Measurements from ENCODE around the gene TDRD3. TPM values are rescaled to one million over a fixed set of nuclear protein-coding genes. Genes with fewer than 3 reads are reported as not detected.
"Not testable (repeated sequence)": the region's sequence is repeated elsewhere in the genome, so short reads cannot be mapped to it uniquely, and the experiment has no call there.

The TDRD3 gene
- polyA plus RNA-seq, 3 donors: 30.8 to 36.7 (median 35.7) TPM

DNA sequence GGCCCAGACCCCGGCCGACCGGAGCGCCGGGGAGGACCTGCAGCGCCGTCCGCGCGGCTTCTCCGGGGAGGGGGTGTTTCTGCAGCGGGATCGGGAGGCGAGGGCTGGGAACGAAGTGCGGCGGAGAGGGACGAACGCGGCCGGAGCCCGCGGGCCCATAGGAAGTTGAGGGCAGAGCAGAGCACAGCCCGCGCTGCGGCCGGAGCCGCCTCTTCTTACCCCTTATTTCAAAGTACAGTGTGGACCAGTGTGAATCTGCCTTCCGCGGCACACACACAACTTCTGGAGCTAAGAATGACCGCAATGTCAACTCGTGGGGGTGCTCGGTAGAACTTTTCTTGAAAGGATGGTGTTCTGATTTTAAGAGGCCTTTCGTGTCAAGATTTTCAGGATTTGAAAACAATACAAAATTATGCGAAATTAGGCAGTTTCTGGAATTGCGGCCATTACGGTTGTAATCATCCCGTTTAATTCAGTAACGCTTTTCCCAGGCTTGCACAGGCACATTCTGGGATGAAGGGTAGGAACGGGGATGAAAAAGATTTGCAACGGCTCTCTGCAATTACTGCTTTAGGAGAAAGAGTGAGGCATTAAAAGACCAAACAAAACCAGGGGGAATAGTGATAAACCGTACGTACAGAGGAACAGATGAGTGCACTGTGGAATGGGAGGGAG is 821 bp downstream of the TDRD3 start:
- DNase-seq: peak; percentile 49

DNA sequence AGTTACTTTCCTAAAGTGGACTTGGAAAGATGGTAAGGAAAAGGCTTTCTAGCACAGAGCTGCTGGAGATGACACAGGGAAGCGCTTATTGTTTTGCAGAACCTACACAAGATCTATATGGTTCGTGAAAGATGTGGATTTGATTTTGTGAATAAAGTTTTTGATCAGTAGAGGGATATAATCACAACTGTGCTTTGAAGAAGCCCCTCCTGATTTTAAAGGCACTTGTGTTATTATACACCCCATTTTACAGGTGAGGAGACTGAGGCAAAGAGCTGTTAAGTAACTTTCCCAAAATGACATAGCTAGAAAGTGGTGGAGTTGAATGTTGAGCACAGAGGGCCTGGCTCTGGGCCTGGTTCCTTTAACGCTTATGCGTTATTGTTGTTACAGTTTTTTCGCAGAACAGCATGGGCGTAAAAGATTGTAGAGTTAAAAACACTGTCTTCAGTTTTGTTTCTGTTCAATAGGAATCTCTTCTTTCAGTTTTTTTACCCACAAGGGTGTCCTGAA is 1.4 kb downstream of the TDRD3 start:
- DNase-seq: peak; percentile 12

DNA sequence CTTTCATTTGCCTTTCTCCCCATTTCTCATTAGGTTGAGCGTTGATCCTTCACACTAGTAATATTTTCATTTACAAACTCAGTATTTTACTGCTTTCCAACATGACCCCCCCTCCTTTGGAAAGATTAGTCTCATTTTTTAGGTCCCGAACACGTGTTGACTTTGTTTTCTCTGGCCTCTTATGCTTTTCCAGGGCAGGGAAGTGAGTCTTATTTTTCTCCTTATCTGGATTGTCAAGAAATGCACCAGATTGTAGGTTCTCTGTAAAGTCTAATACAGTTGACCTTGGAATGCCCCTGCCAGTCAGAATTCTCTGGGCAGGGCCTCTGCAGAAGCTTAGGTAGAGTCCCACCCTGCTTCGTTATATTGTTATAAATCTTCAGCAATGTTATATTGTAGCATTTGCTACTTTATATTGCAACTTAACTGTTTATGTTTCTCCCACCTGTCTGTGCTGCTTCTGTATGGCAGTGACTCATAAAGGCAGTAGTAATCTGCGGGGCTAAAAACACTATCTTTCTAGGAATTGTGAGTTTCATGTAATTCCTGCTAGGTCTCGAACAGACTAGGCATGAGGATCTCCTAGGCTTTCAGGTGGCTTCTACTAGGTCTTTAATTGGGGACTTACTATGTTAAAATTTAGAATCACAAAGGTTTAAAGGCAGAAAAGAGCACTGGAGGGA is 2.0 kb downstream of the TDRD3 start:
- DNase-seq: peak; percentile 27

DNA sequence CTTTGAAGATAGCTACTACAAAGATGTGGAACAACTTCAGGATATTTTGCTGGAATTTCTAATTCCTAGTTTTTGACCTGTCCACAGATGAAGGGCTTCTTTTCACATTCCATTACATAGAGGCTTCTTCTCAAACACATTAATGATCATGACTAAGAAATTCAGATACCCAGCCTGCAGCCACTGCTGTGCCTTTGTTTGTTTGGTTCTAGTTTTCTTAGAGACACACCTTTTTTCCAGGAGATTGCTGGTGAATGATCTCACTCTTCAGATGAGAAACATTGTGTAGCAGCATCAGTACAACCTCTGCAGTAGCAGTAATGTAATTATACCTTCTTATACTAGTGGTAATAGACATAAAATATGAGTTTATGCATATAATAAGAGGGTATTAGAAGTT is 5.0 kb downstream of the TDRD3 start:
- no peak for DNase-seq

DNA sequence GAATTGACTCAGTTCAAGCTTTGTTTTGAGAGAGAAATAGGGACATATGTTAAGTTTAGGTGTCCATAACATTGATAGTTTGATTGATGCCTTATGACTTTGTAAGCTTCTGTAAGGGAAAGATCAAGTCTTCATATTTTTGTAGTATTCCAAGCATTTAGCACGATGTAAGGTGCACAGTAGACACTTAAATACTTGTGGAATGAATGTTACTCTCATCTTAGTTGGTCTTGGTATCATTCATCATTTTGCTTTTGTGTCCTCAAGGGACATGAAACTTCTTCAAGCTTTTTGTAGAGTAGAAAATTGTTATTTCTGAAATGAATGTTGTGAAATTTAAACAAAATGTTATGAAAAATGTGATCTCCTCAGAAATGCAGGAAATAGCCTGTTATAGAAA is 10.1 kb downstream of the TDRD3 start:
- no peak for DNase-seq

DNA sequence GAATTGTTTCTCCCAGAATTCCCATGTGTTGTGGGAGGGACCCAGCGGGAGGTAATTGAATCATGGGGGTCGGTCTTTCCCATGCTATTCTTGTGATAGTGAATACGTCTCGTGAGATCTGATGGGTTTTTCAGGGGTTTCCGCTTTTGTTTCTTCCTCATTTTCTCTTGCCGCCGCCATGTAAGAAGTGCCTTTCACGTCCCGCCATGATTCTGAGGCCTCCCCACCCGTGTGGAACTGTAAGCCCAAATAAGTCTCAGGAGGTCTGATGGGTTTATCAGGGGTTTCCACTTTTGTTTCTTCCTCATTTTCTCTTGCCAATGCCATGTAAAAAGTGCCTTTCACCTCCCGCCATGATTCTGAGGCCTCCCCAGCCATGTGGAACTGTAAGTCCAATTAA is 10.8 kb downstream of the TDRD3 start:
- DNase-seq: not testable (repeated sequence)

DNA sequence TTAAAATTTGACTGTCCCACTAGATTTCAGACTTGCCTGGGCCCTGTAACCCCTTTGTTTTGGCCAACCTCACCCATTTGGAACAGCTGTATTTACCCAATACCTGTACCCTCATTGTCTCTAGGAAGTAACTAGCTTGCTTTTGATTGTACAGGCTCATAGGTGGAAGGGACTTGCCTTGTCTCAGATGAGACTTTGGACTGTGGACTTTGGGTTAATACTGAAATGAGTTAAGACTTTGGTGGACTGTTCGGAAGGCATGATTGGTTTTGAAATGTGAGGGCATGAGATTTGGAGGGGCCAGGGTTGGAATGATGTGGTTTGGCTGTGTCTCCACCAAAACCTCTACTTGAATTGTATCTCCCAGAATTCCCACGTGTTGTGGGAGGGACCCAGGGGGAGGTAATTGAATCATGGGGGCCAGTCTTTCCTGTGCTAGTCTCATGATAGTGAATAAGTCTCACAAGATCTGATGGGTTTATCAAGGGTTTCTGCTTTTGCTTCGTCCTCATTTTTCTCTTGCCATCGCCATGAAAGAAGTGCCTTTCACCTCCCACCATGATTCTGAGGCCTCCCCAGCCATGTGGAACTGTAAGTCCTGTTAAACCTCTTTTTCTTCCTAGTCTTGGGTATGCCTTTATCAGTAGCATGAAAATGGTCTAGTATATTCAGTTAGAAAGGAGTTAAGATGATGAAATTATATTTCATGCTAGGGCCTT is 12.7 kb downstream of the TDRD3 start:
- DNase-seq: not testable (repeated sequence)

DNA sequence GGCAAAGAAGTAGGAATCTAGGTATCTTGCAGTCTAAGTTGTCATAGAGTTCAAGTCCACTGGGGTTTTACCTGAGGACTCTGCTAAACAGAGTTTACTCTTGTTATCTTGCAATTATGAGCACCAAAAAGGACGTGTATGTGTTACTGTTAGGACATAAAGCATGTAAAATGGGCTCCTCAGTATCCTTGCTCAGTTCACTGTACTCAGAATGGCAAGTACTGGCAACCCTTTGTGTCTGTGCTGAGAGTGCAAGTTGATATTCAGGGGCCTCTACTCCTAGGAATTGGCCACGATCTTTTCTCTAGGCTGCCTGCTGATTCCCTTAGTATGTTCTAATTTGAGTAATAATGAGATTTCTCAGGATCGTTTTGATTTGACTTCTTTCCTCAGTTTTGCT is 13.3 kb downstream of the TDRD3 start:
- no peak for DNase-seq

DNA sequence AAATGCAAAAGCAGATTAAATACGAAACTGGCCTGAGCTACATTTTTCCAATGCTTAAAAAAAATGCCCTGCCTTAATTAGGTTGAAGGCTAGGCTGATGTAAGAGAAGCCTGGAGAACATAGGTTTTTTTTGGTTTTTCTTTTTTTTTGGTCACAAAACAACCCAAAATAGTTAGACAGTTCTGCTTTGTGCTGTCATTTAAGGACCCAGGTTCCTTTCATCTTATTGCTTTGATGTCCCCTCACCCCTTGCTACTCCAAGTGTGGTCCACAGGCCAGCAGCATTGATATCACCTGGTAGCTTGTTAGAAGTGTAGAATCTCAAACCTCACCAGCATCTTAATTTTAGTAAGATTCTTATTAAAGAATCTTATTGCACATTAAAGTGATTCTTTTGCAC is 14.4 kb downstream of the TDRD3 start:
- no peak for DNase-seq

DNA sequence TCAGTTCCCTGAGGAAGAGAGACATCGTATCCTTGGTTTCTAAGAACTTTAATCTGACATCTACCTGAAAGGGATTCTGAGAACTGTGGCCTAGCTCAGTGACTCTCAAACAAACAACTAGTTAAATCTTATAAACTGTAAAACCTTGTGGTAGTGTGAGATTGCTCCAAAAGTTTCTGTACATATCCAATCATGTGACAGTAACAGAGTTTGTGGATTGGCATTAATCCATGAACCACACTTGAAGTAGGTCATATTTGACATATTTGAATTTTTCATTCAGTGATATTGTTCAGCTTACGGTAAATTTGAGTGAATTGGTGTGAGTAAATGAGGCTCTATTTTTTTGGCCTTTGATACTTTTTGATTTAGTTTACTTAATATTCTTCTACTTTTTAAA is 15.0 kb downstream of the TDRD3 start:
- no peak for DNase-seq

DNA sequence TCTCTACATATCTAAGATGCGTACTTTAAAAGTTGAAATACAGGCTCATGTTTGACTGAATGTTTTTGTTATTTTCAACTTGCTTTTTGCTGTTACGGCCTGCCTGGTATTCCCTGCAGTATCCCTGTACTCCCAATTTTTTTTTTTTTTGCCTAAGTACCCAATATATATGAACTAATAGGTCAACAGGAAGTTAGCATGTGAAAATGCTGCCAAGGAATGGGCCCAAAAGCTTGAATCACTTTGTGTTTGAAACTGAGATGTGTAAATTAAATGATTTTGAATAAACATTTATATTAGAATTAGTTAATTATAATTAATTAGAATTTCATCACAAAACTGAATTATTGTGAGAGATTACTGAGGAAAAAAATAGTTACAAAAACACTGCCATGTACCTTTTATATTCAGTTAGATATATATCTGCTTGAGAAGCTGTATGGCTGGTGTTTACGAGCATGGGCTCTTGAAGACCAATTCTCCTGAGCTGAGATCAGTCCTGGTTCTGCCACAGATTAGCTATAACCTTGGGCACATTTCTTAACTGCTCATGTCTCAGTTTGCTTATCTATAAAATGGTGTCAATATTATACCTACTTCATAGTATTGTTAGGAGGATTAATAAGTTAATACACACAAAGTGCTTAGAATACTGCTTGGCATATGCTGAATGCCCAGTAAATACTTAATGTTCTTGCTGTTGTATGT is 16.0 kb downstream of the TDRD3 start:
- DNase-seq: no peak

DNA sequence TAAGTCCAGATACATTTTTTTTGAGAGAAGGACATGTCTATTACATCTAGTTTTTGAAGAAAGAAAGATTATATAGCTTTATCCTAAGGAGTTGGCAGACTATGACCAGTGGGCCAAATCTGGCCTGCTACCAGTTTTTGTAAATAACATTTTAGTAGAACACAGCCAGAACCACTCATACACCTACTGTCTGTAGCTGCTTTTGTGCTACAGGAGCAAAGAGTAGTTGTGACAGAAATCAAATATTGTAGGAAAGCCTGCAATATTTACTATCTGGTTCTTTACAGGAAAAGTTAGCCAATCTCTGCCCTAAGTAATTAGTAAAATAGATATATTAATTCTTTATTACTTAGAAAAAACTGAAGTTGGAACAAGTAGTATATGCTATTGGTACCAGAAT is 17.2 kb downstream of the TDRD3 start:
- DNase-seq: no peak

DNA sequence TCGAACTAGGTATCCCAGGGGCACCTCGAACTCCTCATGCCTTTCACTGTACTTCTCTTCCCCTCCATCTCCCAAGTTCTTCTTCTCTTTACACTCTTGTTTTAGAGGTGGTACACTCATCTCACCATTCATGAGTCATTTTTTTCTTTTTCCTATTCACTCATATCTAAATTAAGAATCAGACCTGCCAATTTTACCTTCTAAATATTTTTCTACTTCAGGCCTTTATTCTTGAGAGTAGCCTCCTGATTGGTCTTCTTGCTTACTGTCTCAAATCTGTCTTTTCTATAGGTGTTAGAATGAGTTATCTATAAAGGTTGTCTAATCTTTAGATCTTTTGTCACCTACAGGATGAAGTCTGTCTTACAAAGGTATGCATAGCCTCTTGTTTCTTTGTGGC is 20.7 kb downstream of the TDRD3 start:
- no peak for DNase-seq

DNA sequence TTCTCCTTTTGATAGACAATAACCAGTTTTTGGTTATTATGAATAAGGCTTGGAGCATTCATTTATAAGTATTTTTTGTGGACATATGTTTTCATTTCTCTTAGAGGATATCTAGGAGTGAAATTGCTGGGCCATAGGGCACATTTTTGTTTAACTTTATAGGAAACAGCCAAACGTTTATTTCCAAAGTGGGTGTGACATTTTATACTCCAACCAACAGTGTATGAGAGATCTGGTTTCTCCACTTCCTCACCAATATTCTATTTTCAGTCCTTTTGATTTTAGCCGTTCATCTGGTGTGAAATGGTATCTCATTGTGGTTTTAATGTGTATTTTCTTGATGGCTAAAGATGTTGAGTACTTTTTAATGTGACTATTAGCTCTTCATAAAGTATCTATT is 21.9 kb downstream of the TDRD3 start:
- no peak for DNase-seq

DNA sequence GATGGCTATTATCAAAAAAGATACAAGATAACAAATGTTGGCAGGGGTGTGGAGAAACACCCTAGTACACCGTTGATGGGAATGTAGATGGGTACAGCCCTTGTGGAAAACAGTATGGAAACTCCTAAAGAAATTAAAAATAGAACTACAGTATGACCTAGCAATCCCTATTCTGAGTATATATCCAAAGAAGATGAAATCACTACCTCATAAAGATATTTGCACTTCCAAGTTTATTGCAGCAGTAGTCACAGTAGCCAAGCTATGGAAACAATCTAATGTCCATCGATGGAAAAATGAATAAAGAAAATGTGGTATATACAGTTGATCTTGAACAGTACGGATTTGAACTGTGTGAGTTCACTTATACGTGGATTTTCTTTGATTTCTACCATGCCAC is 28.3 kb downstream of the TDRD3 start:
- DNase-seq: no peak

DNA sequence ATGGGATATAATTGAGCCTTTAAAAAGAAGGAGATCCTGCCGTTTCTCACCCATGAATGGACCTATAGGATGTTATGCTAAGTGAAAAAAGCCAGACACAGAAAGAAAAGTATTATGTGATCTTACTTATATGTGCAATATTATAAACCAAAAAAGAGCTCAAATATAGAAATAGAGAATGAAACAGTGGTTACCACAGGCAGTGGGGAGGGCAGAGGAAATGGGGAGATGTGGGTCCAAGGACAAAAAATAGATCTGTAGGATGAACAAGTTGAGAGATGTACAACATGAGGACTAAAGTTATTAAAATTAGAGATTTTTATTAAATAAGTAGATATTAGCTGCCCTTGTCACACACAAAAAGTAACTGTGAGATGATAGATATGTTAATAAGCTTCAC is 29.1 kb downstream of the TDRD3 start:
- DNase-seq: no peak

DNA sequence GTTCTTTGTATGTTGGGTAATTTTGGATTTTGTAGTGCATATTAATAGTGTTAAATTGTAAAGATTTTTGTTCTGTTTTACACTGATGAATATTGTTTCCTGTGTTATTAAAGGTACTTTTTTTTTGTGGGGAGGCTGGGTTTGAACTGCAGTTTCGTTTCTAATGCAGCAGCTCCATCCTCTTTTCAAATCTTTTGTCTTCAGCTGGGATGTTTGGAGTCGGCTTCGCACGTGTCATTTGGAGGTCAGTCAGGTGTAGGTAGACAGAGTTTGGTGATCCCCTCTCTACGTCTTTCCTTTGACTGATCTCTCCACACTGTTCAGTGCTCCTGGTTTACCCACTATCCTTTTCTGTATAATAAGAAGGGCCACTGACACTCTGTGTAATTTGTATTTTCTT is 30.3 kb downstream of the TDRD3 start:
- DNase-seq: no peak

DNA sequence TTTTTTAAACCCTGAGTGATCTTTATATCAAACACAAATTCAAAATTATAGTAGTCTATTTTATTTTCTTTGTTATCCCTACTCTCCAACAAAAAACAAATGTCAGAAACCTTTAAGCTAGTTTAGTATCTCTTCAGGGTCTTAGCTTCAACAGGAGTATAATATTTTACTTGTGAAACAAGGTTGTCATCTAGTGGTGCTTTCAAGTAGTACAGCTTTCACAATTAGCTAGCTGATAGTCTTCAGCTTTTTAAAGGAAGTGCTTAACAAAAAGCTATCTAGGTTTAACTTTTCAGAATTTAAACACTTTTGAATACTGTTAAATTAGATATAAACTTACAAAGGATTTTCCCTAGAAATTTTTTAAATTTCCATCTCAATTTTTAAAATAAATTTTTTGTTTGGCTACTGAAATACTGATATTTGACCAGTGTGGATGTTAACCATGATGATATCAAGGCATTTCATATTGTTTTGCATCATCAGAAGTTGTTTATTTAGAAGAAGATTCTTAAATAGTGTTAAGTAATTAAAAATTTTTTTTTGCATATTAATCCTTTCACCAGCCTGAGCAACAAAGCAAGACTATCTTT is 34.2 kb downstream of the TDRD3 start:
- DNase-seq: peak; percentile 58

DNA sequence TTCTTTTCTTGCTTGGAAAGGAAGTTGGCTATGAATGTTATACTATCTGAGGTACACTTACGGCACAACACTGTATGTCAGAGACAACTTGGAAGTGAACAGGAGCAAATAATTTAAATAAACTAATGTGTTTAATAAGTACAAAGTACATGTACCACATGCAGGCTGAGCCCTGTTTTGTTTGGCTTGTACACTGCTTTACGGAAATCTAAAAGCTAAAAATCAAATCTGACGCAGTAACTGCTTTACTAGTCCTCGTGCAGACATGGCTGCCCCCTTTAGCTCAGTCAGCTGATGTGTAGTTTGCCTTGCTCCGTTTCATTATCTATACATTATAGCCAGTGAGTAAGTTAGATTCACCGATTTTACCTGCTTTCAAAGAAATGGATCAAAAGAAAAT is 36.5 kb downstream of the TDRD3 start:
- no peak for DNase-seq

DNA sequence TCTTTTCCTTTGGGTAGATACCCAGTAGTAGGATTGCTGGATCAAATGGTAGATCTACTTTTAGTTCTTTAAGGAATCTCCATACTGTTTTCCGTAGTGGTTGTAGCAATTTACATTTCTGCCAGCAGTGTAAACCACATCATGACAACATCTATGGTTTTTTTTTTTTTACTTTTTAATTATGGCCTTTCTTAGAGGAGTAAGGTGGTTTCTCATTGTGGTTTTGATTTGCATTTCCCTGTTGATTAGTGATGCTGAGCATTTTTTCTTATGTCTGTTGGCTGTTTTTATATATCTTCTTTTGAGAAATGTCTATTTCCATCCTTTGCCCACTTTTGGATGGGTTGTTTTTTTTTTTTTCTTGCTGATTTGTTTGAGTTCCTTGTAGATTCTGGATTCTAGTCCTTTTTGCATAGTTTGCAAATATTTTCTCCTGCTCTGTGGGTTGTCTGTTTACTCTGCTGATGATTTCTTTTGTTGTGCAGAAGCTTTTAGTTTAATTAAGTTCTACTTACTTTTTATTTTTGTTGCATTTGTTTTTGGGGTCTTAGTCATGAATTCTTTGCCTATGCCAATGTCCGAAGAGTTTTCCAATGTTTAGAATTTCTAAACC is 38.8 kb downstream of the TDRD3 start:
- DNase-seq: no peak

DNA sequence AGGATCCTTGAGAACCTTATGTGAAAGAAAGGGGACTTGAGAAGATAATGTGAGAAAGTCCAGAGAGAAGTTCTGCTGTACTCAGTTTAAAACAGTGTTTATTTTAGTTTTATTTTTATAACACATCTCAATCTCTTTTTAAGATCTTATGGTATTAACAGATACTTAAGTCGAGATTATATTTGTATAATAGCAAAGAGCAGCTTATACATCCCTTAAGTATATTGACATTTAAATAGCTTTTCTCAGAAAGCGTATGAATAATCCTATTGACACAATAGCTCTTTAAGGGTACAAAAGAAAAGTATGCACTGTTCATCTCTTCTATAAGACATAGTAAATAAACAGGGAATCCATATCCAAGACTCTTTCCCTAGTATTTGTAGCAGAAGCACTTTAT is 42.2 kb downstream of the TDRD3 start:
- no peak for DNase-seq

DNA sequence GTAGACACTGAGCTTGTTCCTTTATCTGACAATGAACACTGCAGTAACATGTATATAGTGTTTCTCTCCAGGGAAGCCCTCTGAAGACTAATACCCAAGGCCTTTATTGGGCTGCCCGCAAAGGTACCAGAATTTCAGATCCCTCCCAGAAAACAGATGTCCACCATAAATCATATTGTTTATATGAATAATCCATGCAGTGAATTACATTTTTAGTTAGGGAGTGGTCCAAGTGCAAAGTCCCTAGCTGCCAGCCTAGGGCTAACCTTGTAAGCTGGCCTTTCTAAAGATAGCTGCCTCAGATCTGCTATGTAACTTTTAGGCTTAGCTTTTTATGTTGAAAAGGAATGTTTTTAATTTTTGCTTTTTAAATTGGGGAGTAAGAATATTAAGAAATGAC is 44.7 kb downstream of the TDRD3 start:
- no peak for DNase-seq

Measured in renal pelvis (tissue), 4 donors.